HG03196 (cell line): ENCODE results near the gene LONP1.
"Not testable (repeated sequence)": the region's sequence is repeated elsewhere in the genome, so short reads cannot be mapped to it uniquely, and the experiment has no call there.

Experiments used
- ATAC-seq: cut with Tn5 transposase; IDR thresholded peaks from one replicate; pipeline ENCODE4 v1.9.1; 2021; ENCODE audit not compliant: unreplicated experiment

The LONP1 gene

GRCh38 chr19:5693195-5694166 lies 26.5 kb downstream of the LONP1 start:
- ATAC-seq: no peak

- ATAC-seq: no peak
These were observed 27.2 kb downstream of the LONP1 start for GRCh38 chr19:5692723-5693194.

GRCh38 chr19:5691822-5692722 lies 27.9 kb downstream of the LONP1 start:
- no peak for ATAC-seq

- no peak for ATAC-seq
These were observed 28.8 kb downstream of the LONP1 start for GRCh38 chr19:5690955-5691821.

GRCh38 chr19:5690125-5690954 lies 29.6 kb downstream of the LONP1 start, which contains the start of gene RPL36:
TSS of gene RPL36 (plus strand) at chr19:5690295. CDS start at chr19:5690508, 213 bp downstream.
- peak; percentile 48 for ATAC-seq

GRCh38 chr19:5688262-5688881 lies 31.6 kb downstream of the LONP1 start:
- not testable (repeated sequence) for ATAC-seq

- ATAC-seq: no peak
These were observed 32.4 kb downstream of the LONP1 start for GRCh38 chr19:5687360-5688198.

- peak; percentile 37 for ATAC-seq
These were observed 33.1 kb downstream of the LONP1 start for GRCh38 chr19:5686647-5687359.

GRCh38 chr19:5686326-5686646 lies 33.7 kb downstream of the LONP1 start:
- ATAC-seq: no peak

- no peak for ATAC-seq
These were observed 35.1 kb downstream of the LONP1 start for GRCh38 chr19:5684694-5685430.

GRCh38 chr19:5683177-5683886 lies 36.6 kb downstream of the LONP1 start:
- ATAC-seq: no peak

GRCh38 chr19:5682107-5682482 lies 37.9 kb downstream of the LONP1 start:
- no peak for ATAC-seq

- ATAC-seq: no peak
These were observed 38.4 kb downstream of the LONP1 start for GRCh38 chr19:5681391-5682106.

- peak; percentile 82 for ATAC-seq
These were observed 39.2 kb downstream of the LONP1 start, which contains the start of the genes HSD11B1L and MICOS13 for GRCh38 chr19:5680437-5681368. TSS of gene HSD11B1L (plus strand) at chr19:5681027. CDS start at chr19:5684833, 3,806 bp downstream. TSS of gene MICOS13 (minus strand) at chr19:5680516. CDS start at chr19:5680486, 30 bp downstream.

GRCh38 chr19:5680084-5680436 lies 39.9 kb downstream of the LONP1 start:
- ATAC-seq: no peak
